ENCODE results near the gene MC3R. TPM values are rescaled to one million over a fixed set of nuclear protein-coding genes. Genes with fewer than 3 reads are reported as not detected.

Gene MC3R
- total RNA-seq, 2 donors from 2014 or later: not detected

DNA sequence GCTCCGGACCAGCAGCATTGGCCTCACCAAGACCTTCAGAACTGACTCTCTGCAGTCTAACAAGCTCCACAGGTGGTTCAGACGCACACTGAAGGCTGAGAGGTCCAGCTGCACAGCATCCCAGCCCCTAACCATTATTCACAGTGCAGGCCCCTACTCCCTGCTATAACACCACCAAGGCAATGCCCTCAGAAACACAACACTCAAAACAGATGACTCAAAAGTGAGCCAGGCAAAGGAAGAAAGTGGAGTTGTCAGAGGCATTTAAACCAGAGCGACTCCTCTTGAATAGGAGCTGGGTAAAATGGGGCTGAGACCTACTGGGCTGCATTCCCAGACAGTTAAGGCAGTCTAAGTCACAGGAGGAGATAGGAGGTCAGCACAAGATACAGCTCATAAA lies 20.5 kb upstream of the MC3R start:
- H3K36me3 Mint-ChIP-seq (ENCODE audit: low read depth): no peaks in the 10 kb centered on the region

DNA sequence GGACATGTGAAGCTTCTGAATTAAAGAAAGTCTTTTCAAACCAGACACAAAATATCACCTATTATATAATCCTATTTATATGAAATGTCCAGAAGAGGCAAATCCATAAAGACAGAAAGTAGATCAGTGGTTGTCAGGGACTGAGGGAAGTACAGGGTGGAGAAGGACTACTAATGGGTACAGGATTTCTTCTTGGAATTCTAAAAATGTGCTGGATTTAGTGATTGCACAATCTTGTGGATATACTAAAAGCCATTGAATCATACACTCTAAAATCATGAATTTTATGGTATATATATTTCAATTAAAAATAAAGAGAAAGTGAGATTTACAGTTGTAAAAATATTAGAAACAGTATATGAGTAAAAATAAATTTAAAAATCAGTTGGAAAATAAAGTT lies 18.7 kb upstream of the MC3R start:
- Histone ChIP-seq H3K4me3 (ENCODE audit: low read length) (no peak overlapping the region), H3K9ac (ENCODE audit: extremely low read depth, low read length, poor library complexity, severe bottlenecking) (no peak overlapping the region), H3K27ac (ENCODE audit: low read depth, low read length) (no peak overlapping the region), H3K9me3 (ENCODE audit: control insufficient read depth, low read length) (peaks cover 82% of the 10 kb centered on the region), H3K36me3 (ENCODE audit: control insufficient read depth, insufficient read depth, low read length) (no peaks in the 10 kb centered on the region), H3K4me1 (ENCODE audit: control insufficient read depth, insufficient read depth, low read length) (no peaks in the 10 kb centered on the region), H3K27me3 (ENCODE audit: control insufficient read depth, insufficient read depth, low read length, poor library complexity, severe bottlenecking) (no peaks in the 10 kb centered on the region)
- H3K4me3 Mint-ChIP-seq: no peak overlapping the region
- H3K9me3 Mint-ChIP-seq: peaks cover 89% of the 10 kb centered on the region
- TF ChIP-seq, protein P1, sequence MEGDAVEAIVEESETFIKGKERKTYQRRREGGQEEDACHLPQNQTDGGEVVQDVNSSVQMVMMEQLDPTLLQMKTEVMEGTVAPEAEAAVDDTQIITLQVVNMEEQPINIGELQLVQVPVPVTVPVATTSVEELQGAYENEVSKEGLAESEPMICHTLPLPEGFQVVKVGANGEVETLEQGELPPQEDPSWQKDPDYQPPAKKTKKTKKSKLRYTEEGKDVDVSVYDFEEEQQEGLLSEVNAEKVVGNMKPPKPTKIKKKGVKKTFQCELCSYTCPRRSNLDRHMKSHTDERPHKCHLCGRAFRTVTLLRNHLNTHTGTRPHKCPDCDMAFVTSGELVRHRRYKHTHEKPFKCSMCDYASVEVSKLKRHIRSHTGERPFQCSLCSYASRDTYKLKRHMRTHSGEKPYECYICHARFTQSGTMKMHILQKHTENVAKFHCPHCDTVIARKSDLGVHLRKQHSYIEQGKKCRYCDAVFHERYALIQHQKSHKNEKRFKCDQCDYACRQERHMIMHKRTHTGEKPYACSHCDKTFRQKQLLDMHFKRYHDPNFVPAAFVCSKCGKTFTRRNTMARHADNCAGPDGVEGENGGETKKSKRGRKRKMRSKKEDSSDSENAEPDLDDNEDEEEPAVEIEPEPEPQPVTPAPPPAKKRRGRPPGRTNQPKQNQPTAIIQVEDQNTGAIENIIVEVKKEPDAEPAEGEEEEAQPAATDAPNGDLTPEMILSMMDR (conservative IDR thresholded peaks at IDR 0.05): no peak
- no peaks in the 10 kb centered on the region for H3K27me3 Mint-ChIP-seq (ENCODE audit: insufficient read depth)
- no peaks in the 10 kb centered on the region for H3K36me3 Mint-ChIP-seq (ENCODE audit: low read depth)
- DNase-seq: no peak
- no peak overlapping the region for H3K27ac Mint-ChIP-seq
- H3K4me1 Mint-ChIP-seq: no peaks in the 10 kb centered on the region

More for the DNA sequence above, 20.5 kb upstream of the MC3R start:
- Histone ChIP-seq H3K9me3 (ENCODE audit: control insufficient read depth, low read length) (peaks cover 91% of the 10 kb centered on the region), H3K4me1 (ENCODE audit: control insufficient read depth, insufficient read depth, low read length) (no peaks in the 10 kb centered on the region), H3K27ac (ENCODE audit: low read depth, low read length) (no peak overlapping the region), H3K36me3 (ENCODE audit: control insufficient read depth, insufficient read depth, low read length) (no peaks in the 10 kb centered on the region), H3K4me3 (ENCODE audit: low read length) (no peak overlapping the region), H3K27me3 (ENCODE audit: control insufficient read depth, insufficient read depth, low read length, poor library complexity, severe bottlenecking) (no peaks in the 10 kb centered on the region), H3K9ac (ENCODE audit: extremely low read depth, low read length, poor library complexity, severe bottlenecking) (no peak overlapping the region)
- H3K4me1 Mint-ChIP-seq: no peaks in the 10 kb centered on the region
- DNase-seq: no peak
- TF ChIP-seq, protein P1 (conservative IDR thresholded peaks at IDR 0.05): no peak
- no peaks in the 10 kb centered on the region for H3K27me3 Mint-ChIP-seq (ENCODE audit: insufficient read depth)
- WGBS, 2 experiments (ENCODE audit: insufficient coverage in 1 of 2, insufficient read length in 1 of 2): 42% methylated on average over 3 of the region's 3 CpGs; no CpG with 5 or more reads in 1 of the 2 experiments
- no peak overlapping the region for H3K27ac Mint-ChIP-seq
- H3K9me3 Mint-ChIP-seq: peaks cover 90% of the 10 kb centered on the region
- no peak overlapping the region for H3K4me3 Mint-ChIP-seq

DNA sequence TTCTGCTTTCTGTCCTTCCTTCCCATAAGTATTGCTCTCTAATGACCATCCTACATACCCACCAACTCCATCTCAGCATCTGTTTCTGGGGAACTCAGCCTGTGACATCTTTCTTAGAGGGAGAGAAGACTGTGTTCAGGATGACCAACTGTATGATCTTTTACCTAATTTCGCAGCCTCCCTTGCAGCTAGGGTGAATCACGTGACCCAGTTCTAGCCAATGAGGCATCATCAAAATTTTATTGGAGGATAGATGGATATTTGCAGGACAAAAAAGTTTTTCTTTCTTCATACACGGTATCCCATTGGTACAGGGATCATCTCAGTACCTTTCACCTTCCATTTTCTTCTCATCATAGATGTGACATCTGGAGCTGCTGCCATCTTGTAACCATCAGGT lies 14.4 kb upstream of the MC3R start:
- H3K27ac Mint-ChIP-seq: no peak overlapping the region
- peaks cover 2% of the 10 kb centered on the region for H3K27me3 Mint-ChIP-seq (ENCODE audit: insufficient read depth)
- no peak overlapping the region for H3K9ac ChIP-seq (ENCODE audit: extremely low read depth, low read length, poor library complexity, severe bottlenecking)
- DNase-seq: no peak
- H3K4me3 Mint-ChIP-seq: no peak overlapping the region
- WGBS, 2 experiments (ENCODE audit: insufficient coverage in 1 of 2, insufficient read length in 1 of 2): 62 to 70% methylated on average over 2 to 3 of the region's 3 CpGs
- no peaks in the 10 kb centered on the region for H3K36me3 Mint-ChIP-seq (ENCODE audit: low read depth)
- no peak overlapping the region for H3K27ac ChIP-seq (ENCODE audit: low read depth, low read length)
- H3K9me3 ChIP-seq (ENCODE audit: control insufficient read depth, low read length): peaks cover 79% of the 10 kb centered on the region
- no peaks in the 10 kb centered on the region for H3K27me3 ChIP-seq (ENCODE audit: control insufficient read depth, insufficient read depth, low read length, poor library complexity, severe bottlenecking)
- no peaks in the 10 kb centered on the region for H3K36me3 ChIP-seq (ENCODE audit: control insufficient read depth, insufficient read depth, low read length)
- no peaks in the 10 kb centered on the region for H3K4me1 ChIP-seq (ENCODE audit: control insufficient read depth, insufficient read depth, low read length)
- no peak overlapping the region for H3K4me3 ChIP-seq (ENCODE audit: low read length)
- peaks cover 85% of the 10 kb centered on the region for H3K9me3 Mint-ChIP-seq
- TF ChIP-seq, protein P1 (conservative IDR thresholded peaks at IDR 0.05): no peak
- no peaks in the 10 kb centered on the region for H3K4me1 Mint-ChIP-seq
